HT1080 (cell line): ENCODE results near the gene SUSD6. TPM values are rescaled to one million over a fixed set of nuclear protein-coding genes. Genes with fewer than 3 reads are reported as not detected.

Source experiments
- DNase-seq: peaks from one replicate; pipeline ENCODE4 v3.0.0-alpha.2; 2015; ENCODE audit warnings: low read depth
- total RNA-seq: library from RNA; depleted of rRNA; stranded (reverse); fragments of >200 nt; shearing (Covaris generic); gene quantifications from 2 replicates; pipeline ENCODE4 v1.2.3, GENCODE V29; 2014

The SUSD6 gene
- total RNA-seq, 1 experiment from 2014 or later = 4.3 TPM

GRCh38 chr14:69671365-69672030, 60.1 kb downstream of the SUSD6 start:
- no peak for DNase-seq

- DNase-seq = no peak
Observed at GRCh38 chr14:69672356-69672755, 61.0 kb downstream of the SUSD6 start.

- DNase-seq = no peak
Observed at GRCh38 chr14:69673104-69673503, 61.7 kb downstream of the SUSD6 start.

- DNase-seq = no peak
Observed at GRCh38 chr14:69673578-69674305, 62.3 kb downstream of the SUSD6 start.

- no peak for DNase-seq
Observed at GRCh38 chr14:69674546-69675244, 63.3 kb downstream of the SUSD6 start.

- DNase-seq = no peak
Observed at GRCh38 chr14:69675245-69675583, 63.8 kb downstream of the SUSD6 start.

- DNase-seq = no peak
Observed at GRCh38 chr14:69675877-69676416, 64.6 kb downstream of the SUSD6 start.

GRCh38 chr14:69676723-69677122, 65.3 kb downstream of the SUSD6 start:
- no peak for DNase-seq

GRCh38 chr14:69680297-69680696, 68.9 kb downstream of the SUSD6 start:
- no peak for DNase-seq

GRCh38 chr14:69682136-69682535, 70.7 kb downstream of the SUSD6 start:
- DNase-seq = no peak

GRCh38 chr14:69682621-69683263, 71.3 kb downstream of the SUSD6 start:
- DNase-seq = no peak

GRCh38 chr14:69683971-69684370, 72.6 kb downstream of the SUSD6 start:
- no peak for DNase-seq

GRCh38 chr14:69684461-69685217, 73.2 kb downstream of the SUSD6 start:
- no peak for DNase-seq

- peak; percentile 61 for DNase-seq
Observed at GRCh38 chr14:69685218-69685616, 73.8 kb downstream of the SUSD6 start.

GRCh38 chr14:69685716-69686115, 74.3 kb downstream of the SUSD6 start:
- DNase-seq = no peak

- no peak for DNase-seq
Observed at GRCh38 chr14:69687606-69688298, 76.4 kb downstream of the SUSD6 start.

GRCh38 chr14:69688299-69688649, 76.9 kb downstream of the SUSD6 start:
- DNase-seq = no peak

GRCh38 chr14:69690042-69690441, 78.6 kb downstream of the SUSD6 start:
- no peak for DNase-seq

- no peak for DNase-seq
Observed at GRCh38 chr14:69692594-69692993, 81.2 kb downstream of the SUSD6 start.

GRCh38 chr14:69693145-69693544, 81.7 kb downstream of the SUSD6 start:
- DNase-seq = no peak
